C4-2B (cell line): ENCODE measurements around the gene PPM1L.

Experiments
- H3K27ac ChIP-seq: fragments of 450-650 bp; 2 replicates; pipeline ENCODE4 v1.5.1; 2017
- CTCF ChIP-seq: fragments of 450-650 bp; conservative IDR thresholded peaks from 2 replicates; pipeline ENCODE4 v1.5.1; 2017; ENCODE audit warnings: mild to moderate bottlenecking
- ZFX ChIP-seq: fragments of 450-650 bp; IDR thresholded peaks from 2 replicates; pipeline ENCODE4 v1.6.1; 2017

PPM1L gene

DNA sequence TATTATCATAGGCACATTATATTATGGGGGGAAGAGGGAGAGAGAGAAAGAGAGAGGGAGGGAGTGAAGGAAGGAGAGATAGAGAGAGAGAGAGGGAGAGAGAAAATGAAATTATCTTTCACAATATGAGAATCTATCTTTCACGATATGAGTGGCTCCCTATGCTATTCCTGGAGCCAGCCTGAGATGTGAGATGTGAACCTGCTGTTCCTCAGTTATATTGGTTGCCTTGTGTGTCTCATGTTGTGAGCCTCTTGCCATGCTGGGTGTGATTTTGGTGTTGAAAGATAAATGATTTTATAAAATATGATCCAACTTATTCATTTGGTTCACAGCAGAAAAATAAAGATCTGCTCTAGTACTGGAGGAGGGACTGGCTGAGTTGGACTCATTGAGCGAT lies 148.7 kb downstream of the PPM1L start:
- H3K27ac ChIP-seq, result no peak overlapping the region
- TF ChIP-seq CTCF (no peak), ZFX (no peak)

DNA sequence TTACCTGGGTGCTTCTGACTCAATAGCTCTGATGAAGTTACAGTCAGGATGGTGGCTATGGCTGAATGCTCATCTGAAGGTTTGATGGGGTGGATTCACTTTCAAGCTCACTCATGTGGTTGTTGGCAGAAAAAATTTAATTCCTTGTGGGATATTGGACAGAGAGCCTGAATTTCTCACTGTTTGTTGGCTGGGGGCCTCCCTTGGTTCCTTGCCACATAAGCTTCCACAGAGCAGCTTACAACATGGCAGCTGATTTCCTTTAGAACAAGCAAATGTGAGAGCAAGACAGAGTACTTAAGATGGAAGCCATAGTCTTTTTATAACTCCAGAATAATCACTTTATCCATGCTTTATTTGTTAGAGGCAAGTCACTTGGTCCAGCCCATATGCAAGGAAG lies 150.6 kb downstream of the PPM1L start:
- no peak for TF ChIP-seq ZFX
- no peak for TF ChIP-seq CTCF

DNA sequence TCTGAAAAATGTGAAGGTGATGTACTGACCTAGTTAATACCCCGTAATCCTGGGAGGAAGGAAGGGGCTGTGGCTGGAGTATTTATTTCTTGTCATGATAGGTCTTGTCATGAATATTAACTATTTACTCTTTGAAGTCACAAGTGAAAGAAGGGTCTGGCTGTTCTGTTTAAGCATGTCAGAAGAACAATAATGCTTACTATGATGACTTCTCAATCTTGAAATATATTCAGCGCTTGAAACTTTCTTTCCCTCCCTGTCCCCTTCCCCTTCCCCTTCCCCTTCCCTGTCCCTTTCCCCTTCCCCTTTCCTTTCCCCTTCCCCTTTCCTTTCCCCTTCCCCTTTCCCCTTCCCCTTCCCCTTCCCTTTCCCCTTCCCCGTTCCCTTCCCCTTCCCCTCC lies 153.9 kb downstream of the PPM1L start:
- TF ChIP-seq CTCF (no peak), ZFX (no peak)
- H3K27ac ChIP-seq, result no peak overlapping the region

More for the DNA sequence above, 150.6 kb downstream of the PPM1L start:
- H3K27ac ChIP-seq, result no peak overlapping the region

DNA sequence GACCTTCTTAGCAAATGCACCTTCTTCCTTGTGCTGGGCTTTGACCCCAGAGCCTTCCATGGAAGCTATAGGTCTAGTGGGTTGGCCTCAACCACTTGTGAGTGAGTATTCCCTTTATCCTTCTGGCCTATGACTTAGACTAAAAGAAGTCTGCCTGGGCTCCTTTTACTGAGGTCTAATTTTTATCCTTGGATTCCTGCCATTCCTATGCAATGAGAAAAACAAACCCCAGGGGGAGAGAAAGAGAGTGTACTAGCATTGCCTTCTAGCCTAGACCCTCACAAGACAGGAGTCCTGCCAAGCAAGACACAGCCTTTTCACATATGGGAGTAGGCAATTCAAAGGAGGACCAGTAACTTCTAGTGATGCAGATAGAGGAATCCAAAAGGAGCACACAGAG lies 155.4 kb downstream of the PPM1L start:
- TF ChIP-seq ZFX, result no peak
- TF ChIP-seq CTCF, result no peak
- H3K27ac ChIP-seq, result no peak overlapping the region

DNA sequence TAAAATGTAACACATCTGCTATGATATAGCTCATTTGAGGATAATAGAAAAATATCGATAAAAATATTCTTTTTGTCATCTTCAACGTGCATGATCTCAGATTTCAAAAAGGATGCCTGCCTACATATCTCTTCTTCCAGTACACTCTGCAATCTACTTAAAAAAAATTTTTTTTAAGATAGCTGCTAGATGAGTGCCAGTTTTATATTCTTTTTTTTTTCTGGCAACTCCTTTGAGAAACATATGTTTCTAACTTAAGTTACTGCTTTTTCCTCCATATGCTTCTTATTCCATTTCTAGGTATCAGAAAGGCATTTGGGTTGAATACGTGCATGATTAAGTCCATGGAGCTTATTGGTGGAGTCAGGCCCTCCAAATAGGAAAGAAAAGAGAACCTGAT lies 160.4 kb downstream of the PPM1L start:
- H3K27ac ChIP-seq, result no peak overlapping the region
- TF ChIP-seq CTCF, result no peak
- no peak for TF ChIP-seq ZFX

DNA sequence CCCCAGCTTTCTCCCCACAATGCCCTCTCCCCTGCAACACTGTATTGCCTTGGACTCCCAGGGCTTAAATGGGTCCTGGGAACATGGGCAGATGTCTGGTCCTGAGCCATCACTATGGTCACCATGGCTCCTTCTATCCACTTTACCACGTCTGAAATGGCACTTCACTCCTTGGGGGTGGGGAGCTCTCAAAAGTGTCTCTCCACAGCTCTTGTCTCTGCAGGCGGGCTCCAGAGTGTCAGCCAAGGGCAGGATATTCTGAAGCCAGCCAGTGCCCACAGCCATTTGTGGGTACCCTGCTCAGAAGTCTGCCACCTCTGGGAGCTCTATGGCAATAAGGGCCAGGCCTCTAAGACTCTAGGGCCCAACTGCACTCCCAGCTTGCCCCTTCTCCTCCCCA lies 163.9 kb downstream of the PPM1L start:
- H3K27ac ChIP-seq, result no peak overlapping the region
- TF ChIP-seq CTCF (no peak), ZFX (no peak)

- no peak for TF ChIP-seq ZFX
- peak; percentile 99 for TF ChIP-seq CTCF
- H3K27ac ChIP-seq, result no peak overlapping the region
These were observed 165.1 kb downstream of the PPM1L start for GRCh38 chr3:160921020-160921635.
